Neural progenitor cell (in vitro differentiated cells): ENCODE results near the gene TRAM2.

Source experiments
- EZH2 ChIP-seq: fragments of 200-600 bp; sonication (generic); IDR thresholded peaks from 2 replicates; pipeline ENCODE4 v1.6.1; 2017; ENCODE audit warnings: antibody characterized with exemption, mild to moderate bottlenecking, moderate library complexity
- TF ChIP-seq, protein P1 (sequence below): fragments of 200-600 bp; sonication (generic); IDR thresholded peaks from 2 replicates; pipeline ENCODE4 v1.5.1; 2017; ENCODE audit warnings: antibody characterized with exemption, mild to moderate bottlenecking

DNA sequence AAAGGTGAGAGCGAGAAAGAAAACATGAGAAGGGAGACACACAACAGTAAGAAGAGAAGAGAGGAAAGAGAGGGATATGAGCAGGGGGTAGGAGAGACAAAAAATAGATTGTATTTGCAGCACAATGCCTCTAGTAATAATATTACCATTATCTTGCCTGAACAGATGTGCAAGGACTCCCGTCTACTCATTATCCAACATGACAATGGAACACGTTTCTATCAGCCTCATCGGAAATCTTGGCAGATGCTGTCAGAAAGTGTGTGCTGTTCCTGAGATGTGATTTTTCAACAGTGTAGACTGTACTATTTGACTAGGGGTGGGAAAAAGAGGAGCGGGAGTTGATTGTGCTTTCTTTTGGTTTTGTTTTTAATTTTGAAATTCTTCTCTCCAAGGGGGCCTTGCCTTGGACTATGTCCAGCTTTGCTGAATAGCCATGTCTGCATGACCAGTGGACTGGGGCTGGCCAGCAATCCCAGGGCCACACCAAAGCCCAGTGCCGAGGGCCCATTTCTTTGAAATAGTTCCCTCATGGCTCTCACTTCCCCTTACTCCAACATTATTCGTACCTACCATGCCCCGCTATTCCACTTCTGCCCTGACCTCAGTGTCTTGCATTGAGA, 11.3 kb upstream of the TRAM2 start:
- TF ChIP-seq, protein P1, sequence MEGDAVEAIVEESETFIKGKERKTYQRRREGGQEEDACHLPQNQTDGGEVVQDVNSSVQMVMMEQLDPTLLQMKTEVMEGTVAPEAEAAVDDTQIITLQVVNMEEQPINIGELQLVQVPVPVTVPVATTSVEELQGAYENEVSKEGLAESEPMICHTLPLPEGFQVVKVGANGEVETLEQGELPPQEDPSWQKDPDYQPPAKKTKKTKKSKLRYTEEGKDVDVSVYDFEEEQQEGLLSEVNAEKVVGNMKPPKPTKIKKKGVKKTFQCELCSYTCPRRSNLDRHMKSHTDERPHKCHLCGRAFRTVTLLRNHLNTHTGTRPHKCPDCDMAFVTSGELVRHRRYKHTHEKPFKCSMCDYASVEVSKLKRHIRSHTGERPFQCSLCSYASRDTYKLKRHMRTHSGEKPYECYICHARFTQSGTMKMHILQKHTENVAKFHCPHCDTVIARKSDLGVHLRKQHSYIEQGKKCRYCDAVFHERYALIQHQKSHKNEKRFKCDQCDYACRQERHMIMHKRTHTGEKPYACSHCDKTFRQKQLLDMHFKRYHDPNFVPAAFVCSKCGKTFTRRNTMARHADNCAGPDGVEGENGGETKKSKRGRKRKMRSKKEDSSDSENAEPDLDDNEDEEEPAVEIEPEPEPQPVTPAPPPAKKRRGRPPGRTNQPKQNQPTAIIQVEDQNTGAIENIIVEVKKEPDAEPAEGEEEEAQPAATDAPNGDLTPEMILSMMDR = no peak
- TF ChIP-seq EZH2 = no peak
